HL-60 (cell line): ENCODE measurements around the gene NYAP1.

Experiments
- DNase-seq, 2 experiments: peaks; one replicate each; pipeline ENCODE4 v3.0.0-alpha.2; 2010 to 2020; ENCODE audit warnings: low read depth in 1 of 2, low spot score in 1 of 2
- H3K27ac ChIP-seq: fragments of 250-450 bp; sonication (Bioruptor Pico); replicated peaks from 2 replicates; pipeline ENCODE4 v1.5.1; 2020; ENCODE audit warnings: mild to moderate bottlenecking, moderate library complexity
- H3K27me3 ChIP-seq: fragments of 250-450 bp; sonication (Bioruptor Pico); 2 replicates; pipeline ENCODE4 v1.5.1; 2021; ENCODE audit warnings: mild to moderate bottlenecking, moderate library complexity; ENCODE audit not compliant: insufficient read depth, poor library complexity, severe bottlenecking
- H3K4me3 ChIP-seq: replicated peaks from 2 replicates; pipeline ENCODE4 v1.5.1; 2011; ENCODE audit warnings: mild to moderate bottlenecking, control low read depth, low read length; ENCODE audit not compliant: insufficient read depth
- GABPA ChIP-seq: IDR thresholded peaks from 2 replicates; pipeline ENCODE4 v1.6.1; 2012; ENCODE audit warnings: low read depth
- POLR2AphosphoS5 ChIP-seq: IDR thresholded peaks from 2 replicates; pipeline ENCODE4 v1.6.1; 2012; ENCODE audit warnings: low read depth
- SPI1 ChIP-seq: IDR thresholded peaks from 2 replicates; pipeline ENCODE4 v1.6.1; 2012; ENCODE audit warnings: low read depth, mild to moderate bottlenecking, borderline replicate concordance
- TF ChIP-seq, protein P1 (sequence below): IDR thresholded peaks from 2 replicates; pipeline ENCODE4 v1.6.1; 2012; ENCODE audit warnings: low read depth; ENCODE audit not compliant: insufficient replicate concordance
- TF ChIP-seq, protein P2 (sequence below): IDR thresholded peaks from one replicate; pipeline ENCODE4 v1.5.1; 2011; ENCODE audit warnings: low read length, control low read depth, inconsistent platforms; ENCODE audit not compliant: insufficient read depth

The NYAP1 gene

GRCh38 chr7:100455206-100455605, 28.5 kb upstream of the NYAP1 start:
- H3K4me3 ChIP-seq: no peak overlapping the region
- no peak for DNase-seq
- H3K27ac ChIP-seq: no peak overlapping the region
- TF ChIP-seq, protein P1, sequence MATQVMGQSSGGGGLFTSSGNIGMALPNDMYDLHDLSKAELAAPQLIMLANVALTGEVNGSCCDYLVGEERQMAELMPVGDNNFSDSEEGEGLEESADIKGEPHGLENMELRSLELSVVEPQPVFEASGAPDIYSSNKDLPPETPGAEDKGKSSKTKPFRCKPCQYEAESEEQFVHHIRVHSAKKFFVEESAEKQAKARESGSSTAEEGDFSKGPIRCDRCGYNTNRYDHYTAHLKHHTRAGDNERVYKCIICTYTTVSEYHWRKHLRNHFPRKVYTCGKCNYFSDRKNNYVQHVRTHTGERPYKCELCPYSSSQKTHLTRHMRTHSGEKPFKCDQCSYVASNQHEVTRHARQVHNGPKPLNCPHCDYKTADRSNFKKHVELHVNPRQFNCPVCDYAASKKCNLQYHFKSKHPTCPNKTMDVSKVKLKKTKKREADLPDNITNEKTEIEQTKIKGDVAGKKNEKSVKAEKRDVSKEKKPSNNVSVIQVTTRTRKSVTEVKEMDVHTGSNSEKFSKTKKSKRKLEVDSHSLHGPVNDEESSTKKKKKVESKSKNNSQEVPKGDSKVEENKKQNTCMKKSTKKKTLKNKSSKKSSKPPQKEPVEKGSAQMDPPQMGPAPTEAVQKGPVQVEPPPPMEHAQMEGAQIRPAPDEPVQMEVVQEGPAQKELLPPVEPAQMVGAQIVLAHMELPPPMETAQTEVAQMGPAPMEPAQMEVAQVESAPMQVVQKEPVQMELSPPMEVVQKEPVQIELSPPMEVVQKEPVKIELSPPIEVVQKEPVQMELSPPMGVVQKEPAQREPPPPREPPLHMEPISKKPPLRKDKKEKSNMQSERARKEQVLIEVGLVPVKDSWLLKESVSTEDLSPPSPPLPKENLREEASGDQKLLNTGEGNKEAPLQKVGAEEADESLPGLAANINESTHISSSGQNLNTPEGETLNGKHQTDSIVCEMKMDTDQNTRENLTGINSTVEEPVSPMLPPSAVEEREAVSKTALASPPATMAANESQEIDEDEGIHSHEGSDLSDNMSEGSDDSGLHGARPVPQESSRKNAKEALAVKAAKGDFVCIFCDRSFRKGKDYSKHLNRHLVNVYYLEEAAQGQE: no peak
- TF ChIP-seq POLR2AphosphoS5 (no peak), SPI1 (no peak), GABPA (no peak)
- TF ChIP-seq, protein P2, sequence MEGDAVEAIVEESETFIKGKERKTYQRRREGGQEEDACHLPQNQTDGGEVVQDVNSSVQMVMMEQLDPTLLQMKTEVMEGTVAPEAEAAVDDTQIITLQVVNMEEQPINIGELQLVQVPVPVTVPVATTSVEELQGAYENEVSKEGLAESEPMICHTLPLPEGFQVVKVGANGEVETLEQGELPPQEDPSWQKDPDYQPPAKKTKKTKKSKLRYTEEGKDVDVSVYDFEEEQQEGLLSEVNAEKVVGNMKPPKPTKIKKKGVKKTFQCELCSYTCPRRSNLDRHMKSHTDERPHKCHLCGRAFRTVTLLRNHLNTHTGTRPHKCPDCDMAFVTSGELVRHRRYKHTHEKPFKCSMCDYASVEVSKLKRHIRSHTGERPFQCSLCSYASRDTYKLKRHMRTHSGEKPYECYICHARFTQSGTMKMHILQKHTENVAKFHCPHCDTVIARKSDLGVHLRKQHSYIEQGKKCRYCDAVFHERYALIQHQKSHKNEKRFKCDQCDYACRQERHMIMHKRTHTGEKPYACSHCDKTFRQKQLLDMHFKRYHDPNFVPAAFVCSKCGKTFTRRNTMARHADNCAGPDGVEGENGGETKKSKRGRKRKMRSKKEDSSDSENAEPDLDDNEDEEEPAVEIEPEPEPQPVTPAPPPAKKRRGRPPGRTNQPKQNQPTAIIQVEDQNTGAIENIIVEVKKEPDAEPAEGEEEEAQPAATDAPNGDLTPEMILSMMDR: no peak
- no peaks in the 10 kb centered on the region for H3K27me3 ChIP-seq

DNA sequence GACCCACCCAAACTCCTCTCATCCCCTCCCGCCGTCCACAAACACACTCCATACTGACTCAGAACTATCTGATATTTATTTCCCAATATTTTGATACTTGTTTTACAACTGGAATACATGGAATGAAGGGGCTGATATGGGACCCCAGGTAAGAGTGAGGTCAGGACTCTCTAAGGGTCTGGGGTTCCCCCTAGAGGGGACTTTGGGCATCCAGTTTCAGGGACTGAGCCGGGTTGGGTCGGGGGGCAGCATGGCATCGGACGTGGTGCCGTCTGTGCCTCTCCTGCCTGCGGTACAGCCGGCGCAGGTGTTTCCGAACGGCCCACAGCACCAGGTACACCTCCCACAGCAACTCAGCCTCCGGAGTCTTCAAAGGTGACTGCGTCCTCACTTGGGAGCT, 27.2 kb upstream of the NYAP1 start:
- no peak overlapping the region for H3K27ac ChIP-seq
- no peak for DNase-seq
- TF ChIP-seq GABPA (no peak), POLR2AphosphoS5 (no peak), SPI1 (no peak)
- TF ChIP-seq, protein P2: no peak
- TF ChIP-seq, protein P1: no peak

GRCh38 chr7:100457033-100457432, 26.7 kb upstream of the NYAP1 start:
- no peak for DNase-seq
- TF ChIP-seq, protein P2: no peak
- no peak for TF ChIP-seq GABPA
- TF ChIP-seq SPI1: no peak
- TF ChIP-seq, protein P1: no peak
- no peak for TF ChIP-seq POLR2AphosphoS5
- H3K27ac ChIP-seq: no peak overlapping the region
- no peaks in the 10 kb centered on the region for H3K27me3 ChIP-seq
- H3K4me3 ChIP-seq: no peak overlapping the region

More for the DNA sequence above, 27.2 kb upstream of the NYAP1 start:
- no peaks in the 10 kb centered on the region for H3K27me3 ChIP-seq
- H3K4me3 ChIP-seq: no peak overlapping the region
